Upper lobe of right lung (tissue), 1 donor: ENCODE results near the gene CFAP251. TPM values are rescaled to one million over a fixed set of nuclear protein-coding genes. Genes with fewer than 3 reads are reported as not detected.

Source experiments
- ATAC-seq: fragments of 200-7000 bp; cut with Tn5 transposase; one replicate; pipeline ENCODE4 v1.9.1; 2020; ENCODE audit warnings: mild to moderate bottlenecking, moderate library complexity
- DNase-seq: peaks from one replicate; pipeline ENCODE4 v3.0.0-alpha.2; 2020
- H3K27ac ChIP-seq: fragments of 200-600 bp; one replicate; pipeline ENCODE4 v1.8.0; 2022
- H3K27me3 ChIP-seq: fragments of 200-600 bp; one replicate; pipeline ENCODE4 v1.8.0; 2022; ENCODE audit warnings: mild to moderate bottlenecking
- H3K36me3 ChIP-seq: fragments of 200-600 bp; one replicate; pipeline ENCODE4 v1.8.0; 2022
- H3K4me1 ChIP-seq: fragments of 200-600 bp; one replicate; pipeline ENCODE4 v1.8.0; 2022
- H3K4me3 ChIP-seq: fragments of 200-600 bp; one replicate; pipeline ENCODE4 v1.8.0; 2022; ENCODE audit warnings: mild to moderate bottlenecking
- H3K9me3 ChIP-seq: fragments of 200-600 bp; one replicate; pipeline ENCODE4 v1.8.0; 2022
- intact Hi-C: fragments of 100-400 bp; cut with DNase I; formaldehyde crosslinking; loops from one replicate; pipeline ENCODE4 v1.11.0; 2022
- total RNA-seq: library from RNA; stranded (reverse); fragmentation: NEBNext Ultra II Directional; extraction: Animal tissue kit (Norgen Biotek cat#: 25700); gene quantifications from one replicate; pipeline ENCODE4 v1.2.1, GENCODE V29; 2021
- TF ChIP-seq, protein P1 (sequence below): fragments of 200-600 bp; IDR thresholded peaks from one replicate; pipeline ENCODE4 v1.8.0; 2022; ENCODE audit warnings: antibody characterized with exemption
- donor health status: DM: no; HTN: yes; CAD: no; lungs with severe emphysema.

Gene CFAP251
- total RNA-seq, 1 donor from 2014 or later: 2.5 TPM

DNA sequence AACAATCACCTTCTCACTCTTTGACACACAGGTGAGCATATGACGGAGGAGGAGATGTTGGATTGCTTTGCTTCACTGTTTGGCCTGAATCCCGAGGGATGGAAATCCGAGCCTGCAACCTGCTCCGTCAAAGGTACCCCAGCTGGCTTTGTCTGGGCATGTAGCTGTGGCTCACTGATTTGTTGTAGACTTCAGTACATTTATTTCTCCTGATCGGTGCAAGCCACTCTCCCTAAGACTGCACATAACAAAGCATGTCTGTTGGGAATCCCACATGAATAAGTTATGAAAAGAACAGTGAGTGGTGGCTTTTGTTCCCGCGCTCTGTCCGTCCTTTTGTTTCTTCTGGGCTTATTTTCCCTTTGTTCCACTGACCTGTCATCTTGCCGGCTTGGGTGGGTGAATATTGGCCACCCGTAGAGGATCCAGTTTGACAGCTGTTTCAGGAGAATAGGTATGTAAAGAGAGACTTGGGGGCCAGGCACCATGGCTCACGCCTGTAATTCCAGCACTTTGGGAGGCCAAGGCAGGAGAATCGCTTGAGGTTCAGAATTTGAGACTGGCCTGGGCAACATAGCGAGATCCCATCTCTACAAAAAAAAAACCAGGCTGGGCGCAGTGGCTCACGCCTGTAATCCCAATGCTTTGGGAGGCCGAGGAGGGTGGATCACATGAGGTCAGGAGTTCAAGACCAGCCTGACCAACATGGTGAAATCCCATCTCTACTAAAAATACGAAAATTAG, 83.2 kb downstream of the CFAP251 start:
- Histone ChIP-seq H3K4me1 (peaks cover 5% of the 10 kb centered on the region), H3K9me3 (no peaks in the 10 kb centered on the region), H3K4me3 (no peak overlapping the region), H3K27ac (no peak overlapping the region), H3K36me3 (no peaks in the 10 kb centered on the region), H3K27me3 (no peaks in the 10 kb centered on the region)
- TF ChIP-seq, protein P1, sequence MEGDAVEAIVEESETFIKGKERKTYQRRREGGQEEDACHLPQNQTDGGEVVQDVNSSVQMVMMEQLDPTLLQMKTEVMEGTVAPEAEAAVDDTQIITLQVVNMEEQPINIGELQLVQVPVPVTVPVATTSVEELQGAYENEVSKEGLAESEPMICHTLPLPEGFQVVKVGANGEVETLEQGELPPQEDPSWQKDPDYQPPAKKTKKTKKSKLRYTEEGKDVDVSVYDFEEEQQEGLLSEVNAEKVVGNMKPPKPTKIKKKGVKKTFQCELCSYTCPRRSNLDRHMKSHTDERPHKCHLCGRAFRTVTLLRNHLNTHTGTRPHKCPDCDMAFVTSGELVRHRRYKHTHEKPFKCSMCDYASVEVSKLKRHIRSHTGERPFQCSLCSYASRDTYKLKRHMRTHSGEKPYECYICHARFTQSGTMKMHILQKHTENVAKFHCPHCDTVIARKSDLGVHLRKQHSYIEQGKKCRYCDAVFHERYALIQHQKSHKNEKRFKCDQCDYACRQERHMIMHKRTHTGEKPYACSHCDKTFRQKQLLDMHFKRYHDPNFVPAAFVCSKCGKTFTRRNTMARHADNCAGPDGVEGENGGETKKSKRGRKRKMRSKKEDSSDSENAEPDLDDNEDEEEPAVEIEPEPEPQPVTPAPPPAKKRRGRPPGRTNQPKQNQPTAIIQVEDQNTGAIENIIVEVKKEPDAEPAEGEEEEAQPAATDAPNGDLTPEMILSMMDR: no peak
- DNase-seq: no peak
- no peak for ATAC-seq
- intact Hi-C loops: no loop called here

DNA sequence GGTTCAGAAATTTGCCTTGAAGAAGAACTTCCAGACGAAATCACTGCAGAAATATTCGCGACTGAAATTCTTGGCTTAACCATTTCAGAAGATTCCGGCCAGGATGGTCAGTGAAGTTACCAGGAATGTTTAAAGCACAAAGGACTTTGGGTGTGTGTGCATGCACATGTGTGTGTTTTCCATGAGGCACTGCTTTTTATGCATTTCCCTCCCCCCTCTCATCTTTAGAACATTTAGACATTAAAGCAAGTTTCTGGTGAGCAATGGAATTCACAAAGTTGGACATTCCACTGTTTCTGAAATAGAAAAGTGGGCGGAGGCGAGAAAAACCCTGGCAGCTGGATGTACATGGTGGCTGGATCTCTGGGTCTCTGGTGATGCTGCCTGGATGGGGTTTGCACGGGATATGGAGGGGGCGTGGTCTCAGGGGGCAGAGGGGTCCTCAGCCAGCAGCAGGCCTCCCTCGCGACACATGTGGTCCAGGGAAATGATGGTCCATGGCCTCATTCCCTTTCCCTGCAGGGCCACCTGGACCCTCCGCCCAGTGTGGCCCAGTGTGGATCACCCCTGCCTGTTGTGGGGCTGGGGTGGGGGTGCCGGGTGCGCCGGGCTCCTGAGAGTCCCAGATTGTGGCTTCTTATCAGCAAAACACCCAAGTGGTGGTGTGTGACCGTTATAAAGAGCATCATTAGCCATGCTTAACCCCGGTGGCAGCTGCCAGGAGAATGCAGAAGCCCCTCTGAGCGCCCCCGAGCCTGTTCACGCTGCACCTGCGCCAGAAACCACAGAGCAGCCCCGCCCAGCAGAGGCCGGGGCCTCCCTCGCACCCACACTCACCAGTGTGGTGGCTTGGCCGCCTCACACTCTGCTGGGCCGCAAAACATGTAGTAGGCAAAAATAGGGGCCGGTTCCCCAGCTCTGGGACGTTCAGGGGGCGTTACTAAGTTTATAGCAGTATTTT, 85.5 kb downstream of the CFAP251 start:
- intact Hi-C loops: no loop called here
- Histone ChIP-seq H3K4me1 (peaks cover 5% of the 10 kb centered on the region), H3K27me3 (no peaks in the 10 kb centered on the region), H3K36me3 (no peaks in the 10 kb centered on the region), H3K9me3 (no peaks in the 10 kb centered on the region), H3K4me3 (no peak overlapping the region), H3K27ac (peak overlapping the region; percentile 66)
- ATAC-seq (peak; percentile 27), DNase-seq (no peak)
- TF ChIP-seq, protein P1: no peak

DNA sequence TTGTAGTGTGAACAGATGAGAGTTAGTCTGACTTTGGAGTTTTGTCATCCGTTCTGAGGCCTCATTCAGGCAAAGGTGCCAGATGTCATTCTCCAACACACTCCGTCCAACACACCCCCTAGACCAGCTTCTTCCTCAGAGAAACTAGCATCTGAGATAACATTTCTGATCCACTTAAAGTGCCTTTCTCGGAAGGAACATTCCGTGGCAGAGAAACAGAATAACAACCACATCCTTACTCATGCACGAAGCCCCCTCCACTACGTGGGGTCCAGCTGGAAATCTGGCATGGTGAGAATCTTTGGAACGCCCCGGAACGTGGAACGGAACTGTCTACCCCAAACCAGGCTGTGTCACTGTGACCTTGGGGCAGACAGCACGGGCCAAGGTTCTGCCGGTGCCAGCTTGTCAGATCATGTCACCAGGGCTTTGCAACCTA, 86.3 kb downstream of the CFAP251 start:
- TF ChIP-seq, protein P1: no peak
- H3K9me3 ChIP-seq: no peaks in the 10 kb centered on the region
- H3K36me3 ChIP-seq: no peaks in the 10 kb centered on the region
- H3K27me3 ChIP-seq: no peaks in the 10 kb centered on the region
- peak overlapping the region; percentile 66 for H3K27ac ChIP-seq
- peaks cover 5% of the 10 kb centered on the region for H3K4me1 ChIP-seq
- peak; percentile 62 for ATAC-seq
- intact Hi-C loops: no loop called here
- H3K4me3 ChIP-seq: no peak overlapping the region
- DNase-seq: no peak

DNA sequence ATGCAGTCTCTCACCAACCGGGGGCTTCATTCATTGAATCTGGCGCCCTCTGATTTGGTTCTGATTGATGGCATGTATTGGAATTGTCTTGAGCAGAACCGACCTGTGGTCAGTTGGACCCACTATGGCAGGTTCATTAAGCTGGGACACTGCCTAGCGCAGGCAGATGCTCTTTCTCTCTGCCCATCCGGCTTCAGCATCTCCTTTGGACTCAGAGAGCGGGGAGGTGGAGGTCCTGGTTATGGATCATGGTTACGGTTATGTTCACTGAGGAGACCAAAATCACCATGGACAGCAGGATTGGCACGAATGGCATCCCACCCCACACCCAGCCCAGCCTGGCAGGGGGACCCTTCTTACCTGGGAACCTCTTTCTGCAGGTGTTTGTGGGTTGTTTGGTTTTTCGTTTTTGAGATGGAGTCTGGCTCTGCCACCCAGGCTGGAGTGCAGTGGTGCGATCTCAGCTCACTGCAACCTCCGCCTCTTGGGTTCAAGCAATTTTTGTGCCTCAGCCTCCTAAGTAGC, 86.9 kb downstream of the CFAP251 start:
- Histone ChIP-seq H3K27ac (peak overlapping the region; percentile 6), H3K36me3 (no peaks in the 10 kb centered on the region), H3K4me3 (no peak overlapping the region), H3K4me1 (peaks cover 5% of the 10 kb centered on the region), H3K27me3 (no peaks in the 10 kb centered on the region), H3K9me3 (no peaks in the 10 kb centered on the region)
- intact Hi-C loops: no loop called here
- TF ChIP-seq, protein P1: no peak
- no peak for DNase-seq
- ATAC-seq: no peak

DNA sequence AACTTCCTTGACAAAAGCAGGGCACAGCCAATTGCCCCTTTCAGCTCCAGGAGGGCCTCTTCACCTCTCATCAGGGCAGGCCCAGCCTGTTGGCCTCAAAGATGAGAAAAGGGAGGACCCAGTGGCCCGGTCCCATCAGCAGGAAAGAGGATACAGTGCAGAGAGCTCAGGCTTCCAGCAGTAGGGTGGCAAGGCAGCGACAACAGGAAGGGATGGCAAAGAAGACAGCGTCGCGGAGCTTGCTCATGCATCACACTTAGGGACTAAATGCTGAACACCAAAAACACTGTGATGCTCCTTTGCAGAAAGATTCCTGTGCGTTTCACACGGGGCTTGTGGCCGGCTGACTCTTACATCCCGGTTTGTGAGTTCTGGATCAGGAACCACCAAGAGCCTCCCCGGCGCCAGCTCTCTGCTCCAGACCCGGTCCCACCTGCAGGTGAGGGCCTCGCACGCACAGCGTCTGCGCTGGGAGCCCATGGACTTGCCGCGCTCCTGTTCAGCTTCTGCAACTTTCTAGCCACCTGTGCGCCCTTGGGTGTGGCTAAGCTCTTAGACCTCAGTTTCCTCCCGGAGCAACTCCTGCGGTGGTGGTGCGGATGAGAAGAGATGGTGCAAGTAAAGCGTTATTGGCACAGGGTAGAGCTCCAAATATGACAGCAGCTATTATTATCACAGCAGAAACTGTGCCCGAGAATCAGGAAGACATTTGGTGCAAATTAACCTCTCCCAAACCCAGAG, 88.0 kb downstream of the CFAP251 start:
- Histone ChIP-seq H3K36me3 (no peaks in the 10 kb centered on the region), H3K27ac (no peak overlapping the region), H3K9me3 (no peaks in the 10 kb centered on the region), H3K4me3 (no peak overlapping the region), H3K4me1 (peaks cover 5% of the 10 kb centered on the region), H3K27me3 (no peaks in the 10 kb centered on the region)
- intact Hi-C loops: no loop called here
- ATAC-seq (no peak), DNase-seq (no peak)
- TF ChIP-seq, protein P1: no peak
